GM12878 (cell line): ENCODE results near the gene ZNHIT1. TPM values are rescaled to one million over a fixed set of nuclear protein-coding genes. Genes with fewer than 3 reads are reported as not detected.

Experiments
- ATAC-seq: fragments of 200-7000 bp; cut with Tn5 transposase; 3 replicates; pipeline ENCODE4 v1.9.1; 2020; ENCODE audit warnings: mild to moderate bottlenecking, moderate library complexity
- BruUV-seq: library from RNA; stranded (reverse); fragments of 400-500 nt; replicated peaks from 2 replicates; lab custom pipeline; 2021; lab: Mats Ljungman, UMichigan
- CTCF ChIA-PET: fragments of 300-600 bp; sonication (Branson Sonifier 250); formaldehyde crosslinking; extraction: SDS; loops from one replicate; lab custom pipeline; 2021; ENCODE audit warnings: inconsistent platforms; lab: Yijun Ruan, JAX
- POLR2A ChIA-PET: fragments of 350-600 bp; formaldehyde crosslinking; extraction: SDS; loops from one replicate; lab custom pipeline; 2021; ENCODE audit warnings: inconsistent platforms; lab: Charles Lee
- RAD21 ChIA-PET: fragments of 300-600 bp; sonication (Branson Sonifier 250); formaldehyde crosslinking; loops from one replicate; lab custom pipeline; 2023; ENCODE audit warnings: antibody characterized with exemption; ENCODE audit not compliant: unreplicated experiment; lab: Charles Lee
- SMC1A ChIA-PET: fragments of 300-600 bp; sonication (Branson Sonifier 250); formaldehyde crosslinking; loops from one replicate; lab custom pipeline; 2023; ENCODE audit not compliant: unreplicated experiment, uncharacterized antibody; lab: Charles Lee
- DNase-seq: peaks from one replicate; pipeline ENCODE4 v3.0.0-alpha.2; 2011; ENCODE audit warnings: low read depth, low spot score
- FAIRE-seq: peaks from 3 replicates; lab custom pipeline; 2011; peaks lifted over from hg19 to GRCh38; lab: Jason Lieb, UNC
- H2AFZ ChIP-seq: 2 replicates; pipeline ENCODE4 v1.6.0; 2011; ENCODE audit warnings: low read depth, low read length, control low read depth; ENCODE audit not compliant: control insufficient read depth
- H3K27ac ChIP-seq: 2 replicates; pipeline ENCODE4 v1.5.1; 2011; ENCODE audit warnings: control low read depth; ENCODE audit not compliant: control insufficient read depth, insufficient read depth
- H3K27me3 ChIP-seq, 2 experiments: replicated peaks in 1 of 2; 2 replicates each; pipeline versions ENCODE4 v1.6.0 to v1.6.1; 2011; ENCODE audit warnings: low read length in 1 of 2; ENCODE audit not compliant: control insufficient read depth in 2 of 2, insufficient read depth in 2 of 2
- H3K36me3 ChIP-seq, 2 experiments: 2 replicates each; pipeline ENCODE4 v1.5.1; 2011; ENCODE audit warnings: low read length in 1 of 2; ENCODE audit not compliant: control insufficient read depth in 2 of 2, insufficient read depth in 2 of 2
- H3K4me1 ChIP-seq: 2 replicates; pipeline ENCODE4 v1.6.1; 2011; ENCODE audit warnings: mild to moderate bottlenecking, low read length, moderate library complexity, mixed read lengths; ENCODE audit not compliant: control insufficient read depth, insufficient read depth
- H3K4me2 ChIP-seq: 2 replicates; pipeline ENCODE4 v1.6.0; 2011; ENCODE audit warnings: control low read depth; ENCODE audit not compliant: control insufficient read depth, insufficient read depth
- H3K4me3 ChIP-seq: fragments of 200-600 bp; sonication (generic); 2 replicates; pipeline ENCODE4 v1.5.1; 2016
- H3K79me2 ChIP-seq: 2 replicates; pipeline ENCODE4 v1.6.0; 2011; ENCODE audit warnings: low read length; ENCODE audit not compliant: control insufficient read depth, insufficient read depth
- H3K9ac ChIP-seq: 2 replicates; pipeline ENCODE4 v1.8.0; 2011; ENCODE audit warnings: low read length, control low read depth, mixed read lengths; ENCODE audit not compliant: control insufficient read depth, insufficient read depth
- H3K9me3 ChIP-seq: replicated peaks from 3 replicates; pipeline ENCODE4 v1.5.1; 2011; ENCODE audit warnings: mild to moderate bottlenecking, low read length; ENCODE audit not compliant: control insufficient read depth, insufficient read depth
- H4K20me1 ChIP-seq: 2 replicates; pipeline ENCODE4 v1.6.0; 2011; ENCODE audit not compliant: control insufficient read depth, insufficient read depth
- BCL11A ChIP-seq: IDR thresholded peaks from 2 replicates; pipeline ENCODE4 v1.6.1; 2011; ENCODE audit warnings: low read depth, low read length
- CHD4 ChIP-seq: fragments of 200-600 bp; sonication (generic); IDR thresholded peaks from 2 replicates; pipeline ENCODE4 v1.6.1; 2016; ENCODE audit warnings: mild to moderate bottlenecking
- FOS ChIP-seq: IDR thresholded peaks from 3 replicates; pipeline ENCODE4 v1.6.1; 2011; ENCODE audit warnings: borderline replicate concordance; ENCODE audit not compliant: insufficient read length; ENCODE audit errors: extremely low read depth
- GATAD2B ChIP-seq: fragments of 450-650 bp; conservative IDR thresholded peaks from 2 replicates; pipeline ENCODE4 v1.6.1; 2017; ENCODE audit warnings: low read depth, mild to moderate bottlenecking, moderate library complexity
- HCFC1 ChIP-seq: fragments of 150-350 bp; IDR thresholded peaks from 2 replicates; pipeline ENCODE4 v1.6.1; 2014; ENCODE audit warnings: low read length
- JUNB ChIP-seq: IDR thresholded peaks from 2 replicates; pipeline ENCODE4 v1.6.1; 2016; ENCODE audit warnings: antibody characterized with exemption, mild to moderate bottlenecking
- LARP7 ChIP-seq: fragments of 450-650 bp; IDR thresholded peaks from 2 replicates; pipeline ENCODE4 v1.6.1; 2017; ENCODE audit warnings: mild to moderate bottlenecking
- MYB ChIP-seq: fragments of 150-350 bp; IDR thresholded peaks from 2 replicates; pipeline ENCODE4 v1.6.1; 2014; ENCODE audit warnings: mild to moderate bottlenecking, low read depth, low read length, borderline replicate concordance
- NBN ChIP-seq: fragments of 450-650 bp; IDR thresholded peaks from 2 replicates; pipeline ENCODE4 v1.6.1; 2016
- POU2F2 ChIP-seq: IDR thresholded peaks from 3 replicates; pipeline ENCODE4 v1.6.1; 2011; ENCODE audit warnings: low read depth, mild to moderate bottlenecking, low read length, borderline replicate concordance
- RAD21 ChIP-seq: IDR thresholded peaks from 2 replicates; pipeline ENCODE4 v1.6.1; 2011; ENCODE audit warnings: mild to moderate bottlenecking, low read depth, low read length, moderate library complexity; ENCODE audit not compliant: insufficient read depth
- RUNX3 ChIP-seq: IDR thresholded peaks from 2 replicates; pipeline ENCODE4 v1.6.1; 2012; ENCODE audit warnings: low read length, inconsistent platforms
- SMARCA5 ChIP-seq: fragments of 450-650 bp; IDR thresholded peaks from 2 replicates; pipeline ENCODE4 v1.6.1; 2017; ENCODE audit warnings: mild to moderate bottlenecking
- SPI1 ChIP-seq: IDR thresholded peaks from 2 replicates; pipeline ENCODE4 v1.6.1; 2011; ENCODE audit warnings: low read depth, mild to moderate bottlenecking, low read length, moderate library complexity, borderline replicate concordance; ENCODE audit not compliant: insufficient read depth
- WGBS: methylation state at CpG from one replicate; pipeline ENCODE4 v1.1.6; 2016; ENCODE audit warnings: low lambda C conversion rate; ENCODE audit not compliant: insufficient replicate concordance, insufficient coverage; ENCODE audit errors: missing lambda C conversion rate; 5-methylcytosine and 5-hydroxymethylcytosine counted together
- in situ Hi-C: fragments of 300-500 bp; cut with MboI; formaldehyde crosslinking; loops from 9 replicates; pipeline ENCODE4 v1.14.3; 2018; ENCODE audit warnings: mixed read lengths
- intact Hi-C: fragments of 100-400 bp; cut with micrococcal nuclease; formaldehyde crosslinking; loops from one replicate; pipeline ENCODE4 v1.14.2; 2022; ENCODE audit not compliant: unreplicated experiment
- polyA plus RNA-seq, 11 experiments: library from polyadenylated mRNA; depleted of rRNA in 4 of 11; unstranded in 6 of 11; stranded (reverse) in 5 of 11; fragments of >200 nt; fragmentation: Nextera tagmentation in 4 of 11; fragmentation: Illumina TruSeq in 1 of 11; extraction: Ambion mirVana in 4 of 11; extraction: Trizol in 1 of 11; gene quantifications; 1 replicate in 1 of 11; 2 replicates in 10 of 11; pipeline versions ENCODE4 v1.2.1 to v1.2.3, GENCODE V29; 2011 to 2016; ENCODE audit warnings: inconsistent platforms in 2 of 11, missing spikeins in 2 of 11, low read depth in 1 of 11
- total RNA-seq, 4 experiments: library from RNA; depleted of rRNA in 3 of 4; stranded (reverse); fragments of >200 nt in 3 of 4; fragmentation: Illumina TruSeq in 1 of 4; extraction: Trizol in 1 of 4; gene quantifications; 2 replicates each; pipeline versions ENCODE4 v1.2.1 to v1.2.3, GENCODE V29; 2013 to 2021
- TF ChIP-seq, protein P1 (sequence below): fragments of 450-650 bp; IDR thresholded peaks from 2 replicates; pipeline ENCODE4 v1.6.1; 2017; ENCODE audit warnings: mild to moderate bottlenecking
- TF ChIP-seq, protein P2 (sequence below): fragments of 450-650 bp; conservative IDR thresholded peaks from 2 replicates; pipeline ENCODE4 v1.6.1; 2017; ENCODE audit warnings: mild to moderate bottlenecking, moderate library complexity
- TF ChIP-seq, protein P3 (sequence below): IDR thresholded peaks from 2 replicates; pipeline ENCODE4 v1.6.1; 2011; ENCODE audit warnings: low read depth, mild to moderate bottlenecking, low read length, moderate library complexity, borderline replicate concordance; ENCODE audit errors: extremely low read depth

Gene ZNHIT1
- total and polyA plus RNA-seq, 10 of the 15 experiments (the other 5 are each of a cell fraction or from before 2014, with no cell fraction given): 3.8 to 79.2 (median 44.5) TPM

DNA sequence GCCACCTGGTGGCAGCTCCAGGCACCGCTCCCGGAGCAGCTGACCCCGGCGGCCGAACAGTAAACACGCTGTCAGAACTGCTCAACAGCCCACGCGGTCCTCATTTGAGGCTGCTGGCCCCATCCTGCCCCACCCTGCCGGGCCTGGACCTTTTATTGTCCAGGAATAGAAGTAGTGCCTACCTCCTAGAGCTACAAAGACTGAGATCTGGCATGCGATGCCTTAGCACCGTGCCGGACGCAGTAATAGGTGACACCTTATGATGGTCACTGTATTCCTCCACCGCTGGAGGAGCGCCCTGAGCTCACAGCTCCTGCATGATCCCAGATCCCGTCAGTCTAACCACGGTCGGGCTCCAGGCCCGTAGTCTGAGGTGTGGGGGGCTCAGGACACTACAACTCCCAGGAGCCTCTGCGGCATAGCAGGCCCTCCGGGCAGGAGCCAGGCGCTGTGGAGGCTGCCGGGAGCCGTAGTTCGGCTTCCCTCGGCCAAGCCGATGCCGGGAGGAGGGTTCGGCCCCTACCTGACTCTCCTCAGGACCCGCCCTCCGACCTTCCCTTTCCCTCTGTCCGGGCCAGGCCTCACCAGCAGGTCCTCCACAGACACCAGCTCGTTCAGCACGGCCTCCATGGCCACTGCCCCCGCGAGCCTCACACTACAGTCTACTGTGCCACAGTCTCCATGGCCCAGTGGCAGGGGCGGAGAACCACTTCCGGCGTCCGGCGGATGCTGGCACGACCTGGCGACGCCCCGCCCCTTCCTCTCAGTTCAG lies 26.6 kb downstream of the ZNHIT1 start, which contains the start of gene FIS1:
FIS1 (minus strand) TSS at position 707 of the 772 bp plus-strand sequence; CDS start at position 630, 77 bp downstream.
- intact Hi-C loops: loop anchor here (1.0 kb wide), 1 partner anchor 26 kb away; the partner anchor contains the start of gene ZNHIT1
- Histone ChIP-seq H3K9me3 (no peaks in the 10 kb centered on the region), H3K4me3 (peak within 1 kb of the TSS; percentile 84), H3K79me2 (peaks cover 32% of the 10 kb centered on the region), H2AFZ (peak within 1 kb of the TSS; percentile 92), H3K4me2 (peak within 1 kb of the TSS; percentile 97), H3K36me3 (peaks cover 5 to 10% of the 10 kb centered on the region in 2 experiments; a peak in 3 of 4 replicates), H3K27ac (peak within 1 kb of the TSS; percentile 89), H3K27me3 (no peaks in the 10 kb centered on the region), H3K4me1 (peaks cover 6% of the 10 kb centered on the region), H4K20me1 (no peaks in the 10 kb centered on the region), H3K9ac (peak within 1 kb of the TSS; percentile 88)
- ATAC-seq (peak; percentile 98), DNase-seq (peak; percentile 68), FAIRE-seq (peak; percentile 99)
- ChIA-PET CTCF (interaction anchor here (0.6 to 5.3 kb wide), 29 partner anchors 8 to 1223 kb away, joined by 3 to 74 read pairs (median 4); partner anchors contain the start of genes PLOD3, TRIM56, UFSP1 and ZNHIT1), RAD21 (interaction anchor here (1.0 to 5.0 kb wide), 8 partner anchors 8 to 110 kb away, joined by 3 to 37 read pairs (median 8); partner anchors contain the start of genes PLOD3 and ZNHIT1), POLR2A (interaction anchor here (0.5 to 1.5 kb wide), 9 partner anchors 7 to 355 kb away, joined by 3 to 10 read pairs (median 4); partner anchors contain the start of genes PLOD3, UFSP1 and ZNHIT1), SMC1A (interaction anchor here (0.9 to 2.9 kb wide), 9 partner anchors 10 to 101 kb away, joined by 3 to 20 read pairs (median 5); partner anchors contain the start of genes PLOD3 and ZNHIT1)
- in situ Hi-C loops: no loop called here
- 1% methylated on average over 44 of the region's 45 CpGs for WGBS
- BruUV-seq: no TSS peak
- peak; percentile 61 for TF ChIP-seq RUNX3
- no peak for TF ChIP-seq BCL11A
- TF ChIP-seq, protein P1, sequence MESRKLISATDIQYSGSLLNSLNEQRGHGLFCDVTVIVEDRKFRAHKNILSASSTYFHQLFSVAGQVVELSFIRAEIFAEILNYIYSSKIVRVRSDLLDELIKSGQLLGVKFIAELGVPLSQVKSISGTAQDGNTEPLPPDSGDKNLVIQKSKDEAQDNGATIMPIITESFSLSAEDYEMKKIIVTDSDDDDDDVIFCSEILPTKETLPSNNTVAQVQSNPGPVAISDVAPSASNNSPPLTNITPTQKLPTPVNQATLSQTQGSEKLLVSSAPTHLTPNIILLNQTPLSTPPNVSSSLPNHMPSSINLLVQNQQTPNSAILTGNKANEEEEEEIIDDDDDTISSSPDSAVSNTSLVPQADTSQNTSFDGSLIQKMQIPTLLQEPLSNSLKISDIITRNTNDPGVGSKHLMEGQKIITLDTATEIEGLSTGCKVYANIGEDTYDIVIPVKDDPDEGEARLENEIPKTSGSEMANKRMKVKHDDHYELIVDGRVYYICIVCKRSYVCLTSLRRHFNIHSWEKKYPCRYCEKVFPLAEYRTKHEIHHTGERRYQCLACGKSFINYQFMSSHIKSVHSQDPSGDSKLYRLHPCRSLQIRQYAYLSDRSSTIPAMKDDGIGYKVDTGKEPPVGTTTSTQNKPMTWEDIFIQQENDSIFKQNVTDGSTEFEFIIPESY: no peak
- TF ChIP-seq HCFC1: peak; percentile 95
- TF ChIP-seq GATAD2B: 0 out of 2 replicates have a peak, but pooled peaks have one; percentile 72
- TF ChIP-seq, protein P2, sequence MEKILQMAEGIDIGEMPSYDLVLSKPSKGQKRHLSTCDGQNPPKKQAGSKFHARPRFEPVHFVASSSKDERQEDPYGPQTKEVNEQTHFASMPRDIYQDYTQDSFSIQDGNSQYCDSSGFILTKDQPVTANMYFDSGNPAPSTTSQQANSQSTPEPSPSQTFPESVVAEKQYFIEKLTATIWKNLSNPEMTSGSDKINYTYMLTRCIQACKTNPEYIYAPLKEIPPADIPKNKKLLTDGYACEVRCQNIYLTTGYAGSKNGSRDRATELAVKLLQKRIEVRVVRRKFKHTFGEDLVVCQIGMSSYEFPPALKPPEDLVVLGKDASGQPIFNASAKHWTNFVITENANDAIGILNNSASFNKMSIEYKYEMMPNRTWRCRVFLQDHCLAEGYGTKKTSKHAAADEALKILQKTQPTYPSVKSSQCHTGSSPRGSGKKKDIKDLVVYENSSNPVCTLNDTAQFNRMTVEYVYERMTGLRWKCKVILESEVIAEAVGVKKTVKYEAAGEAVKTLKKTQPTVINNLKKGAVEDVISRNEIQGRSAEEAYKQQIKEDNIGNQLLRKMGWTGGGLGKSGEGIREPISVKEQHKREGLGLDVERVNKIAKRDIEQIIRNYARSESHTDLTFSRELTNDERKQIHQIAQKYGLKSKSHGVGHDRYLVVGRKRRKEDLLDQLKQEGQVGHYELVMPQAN: peak; percentile 93
- TF ChIP-seq, protein P3, sequence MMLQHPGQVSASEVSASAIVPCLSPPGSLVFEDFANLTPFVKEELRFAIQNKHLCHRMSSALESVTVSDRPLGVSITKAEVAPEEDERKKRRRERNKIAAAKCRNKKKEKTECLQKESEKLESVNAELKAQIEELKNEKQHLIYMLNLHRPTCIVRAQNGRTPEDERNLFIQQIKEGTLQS: 0 out of 2 replicates have a peak, but pooled peaks have one; percentile 27
- no peak for TF ChIP-seq JUNB
- peak; percentile 48; the same call in 1 of the 2 replicates for TF ChIP-seq SPI1
- TF ChIP-seq RAD21: peak; percentile 39; the same call in 1 of the 2 replicates
- TF ChIP-seq CHD4: no peak
- TF ChIP-seq LARP7: peak; percentile 78
- peak; percentile 77 for TF ChIP-seq NBN
- TF ChIP-seq POU2F2: peak; percentile 30; the same call in 1 of the 3 replicates
- TF ChIP-seq MYB: peak; percentile 6; the same call in 1 of the 2 replicates
- no peak for TF ChIP-seq FOS
- TF ChIP-seq SMARCA5: peak; percentile 11; the same call in 1 of the 2 replicates
